Measurements from ENCODE around the gene ZNF480.
"Not testable (repeated sequence)": the region's sequence is repeated elsewhere in the genome, so short reads cannot be mapped to it uniquely, and the experiment has no call there.

ZNF480 gene

GRCh38 chr19:52296773-52297600 is at the start of gene ZNF480:
Gene ZNF480, plus strand, starts transcription at chr19:52297169. Its CDS starts 3,244 bp downstream, at chr19:52300413.
- peak; percentile 75 to 91 (median 85) for DNase-seq

GRCh38 chr19:52248241-52248640 is 48.7 kb upstream of the ZNF480 start:
- DNase-seq, result peak; percentile 25 to 62 (median 48)

- no peak for DNase-seq
These were observed 38.5 kb upstream of the ZNF480 start for GRCh38 chr19:52258426-52258825.

GRCh38 chr19:52265556-52265955 is 31.4 kb upstream of the ZNF480 start:
- not testable (repeated sequence) for DNase-seq

GRCh38 chr19:52269338-52270261 is 27.4 kb upstream of the ZNF480 start, which contains the start of gene ZNF766:
Gene ZNF766, plus strand, starts transcription at chr19:52269587. Its CDS starts 27 bp downstream, at chr19:52269614.
- DNase-seq, result peak; percentile 90 to 96 (median 94)

GRCh38 chr19:52270266-52270885 is 26.6 kb upstream of the ZNF480 start:
- peak in 3 of 6 experiments; percentile 0 to 61 (median 21) for DNase-seq

- DNase-seq, result no peak
These were observed 23.7 kb upstream of the ZNF480 start for GRCh38 chr19:52273301-52273700.

GRCh38 chr19:52274191-52274590 is 22.8 kb upstream of the ZNF480 start:
- no peak for DNase-seq

- DNase-seq, result no peak
These were observed 21.0 kb upstream of the ZNF480 start for GRCh38 chr19:52275988-52276387.

GRCh38 chr19:52277471-52277870 is 19.5 kb upstream of the ZNF480 start:
- DNase-seq, result no peak

GRCh38 chr19:52286256-52286655 is 10.7 kb upstream of the ZNF480 start:
- no peak for DNase-seq

GRCh38 chr19:52291781-52292180 is 5.2 kb upstream of the ZNF480 start:
- DNase-seq, result no peak

- DNase-seq, result not testable (repeated sequence)
These were observed 4.0 kb upstream of the ZNF480 start for GRCh38 chr19:52292946-52293345.

- no peak for DNase-seq
These were observed 583 bp upstream of the ZNF480 start for GRCh38 chr19:52296400-52296772.

- no peak for DNase-seq
These were observed 814 bp downstream of the ZNF480 start for GRCh38 chr19:52297601-52298364.

GRCh38 chr19:52307275-52307674 is 10.3 kb downstream of the ZNF480 start:
- DNase-seq, result peak in 1 of 6 experiments; percentile 14

GRCh38 chr19:52322429-52322828 is 25.5 kb downstream of the ZNF480 start:
- DNase-seq, result no peak

GRCh38 chr19:52331757-52332156 is 34.8 kb downstream of the ZNF480 start:
- peak in 1 of 6 experiments; percentile 3 for DNase-seq

GRCh38 chr19:52335768-52336116 is 38.8 kb downstream of the ZNF480 start:
- DNase-seq, result no peak

GRCh38 chr19:52336117-52336790 is 39.3 kb downstream of the ZNF480 start, which contains the start of gene ZNF610:
Gene ZNF610, plus strand, starts transcription at chr19:52336243. Its CDS starts 12,930 bp downstream, at chr19:52349173.
- DNase-seq, result peak; percentile 64 to 90 (median 80)

GRCh38 chr19:52336791-52337381 is 39.9 kb downstream of the ZNF480 start:
- DNase-seq, result peak in 1 of 6 experiments; percentile 25
